ENCODE results near the gene BACH2. TPM values are rescaled to one million over a fixed set of nuclear protein-coding genes. Genes with fewer than 3 reads are reported as not detected.
"Not testable (repeated sequence)": the region's sequence is repeated elsewhere in the genome, so short reads cannot be mapped to it uniquely, and the experiment has no call there.

The BACH2 gene
- total and polyA plus RNA-seq, 7 experiments from 2014 or later = 24.8 to 193 (median 117) TPM

DNA sequence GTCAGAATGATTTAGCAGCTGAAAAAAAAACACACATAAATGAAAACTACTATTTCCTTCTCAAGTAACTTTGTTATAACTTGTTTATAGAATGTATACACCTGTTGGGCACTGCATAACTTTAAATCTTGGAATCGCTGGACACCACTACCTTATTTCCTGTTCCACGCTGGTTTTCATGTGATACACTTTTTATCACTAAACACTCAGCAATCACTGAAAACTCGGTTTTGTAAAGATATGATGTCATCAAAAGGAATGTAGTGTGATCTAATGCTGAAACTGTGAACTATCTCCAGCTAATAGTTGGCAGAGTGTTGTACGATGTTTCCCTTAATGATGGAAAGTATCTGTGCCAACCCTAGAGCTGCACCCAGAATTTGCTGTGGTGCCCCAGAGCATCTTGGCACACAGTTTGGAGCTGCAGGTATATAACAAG, 127.9 kb downstream of the BACH2 start:
- no peak for DNase-seq
- peaks cover 0 to 27% (median 6%) of the 10 kb centered on the region in 5 donors for H3K36me3 Mint-ChIP-seq
- Histone ChIP-seq H3K36me3 (ENCODE audit: control insufficient read depth in 2 of 3, insufficient read depth in 3 of 3, low read length in 3 of 3) (no peaks in the 10 kb centered on the region), H3K9me3 (ENCODE audit: control insufficient read depth in 2 of 3, low read length in 3 of 3) (no peaks in the 10 kb centered on the region), H3K4me1 (ENCODE audit: control insufficient read depth in 2 of 2, insufficient read depth in 2 of 2, low read length in 2 of 2) (peaks cover 0 to 27% of the 10 kb centered on the region in 2 donors), H3K27ac (ENCODE audit: low read depth, low read length) (no peak overlapping the region), H3K27me3 (ENCODE audit: control insufficient read depth in 2 of 2, insufficient read depth in 2 of 2, low read length in 2 of 2) (no peaks in the 10 kb centered on the region), H3K4me3 (ENCODE audit: low read length) (no peak overlapping the region)
- ChIA-PET CTCF (no interaction called here), POLR2A (interaction anchor here (0.9 to 1.3 kb wide), 4 partner anchors 9 to 150 kb away, joined by 3 read pairs; no protein-coding TSS in a partner anchor)
- peak overlapping the region in 2 of 10 donors; percentile 40 to 45 for H3K4me3 Mint-ChIP-seq
- H3K27ac Mint-ChIP-seq = peak overlapping the region in 4 of 9 donors; percentile 14 to 62 (median 40)
- intact Hi-C loops (cut with micrococcal nuclease) = loop anchor here in 1 of 2 donors (1.0 kb wide), 1 partner anchor 8 kb away; no protein-coding TSS in a partner anchor
- H3K27me3 Mint-ChIP-seq = no peaks in the 10 kb centered on the region
- no peak for ATAC-seq
- H3K9me3 Mint-ChIP-seq = peaks cover 0 to 2% (median 0%) of the 10 kb centered on the region in 11 donors
- peaks cover 11 to 86% (median 75%) of the 10 kb centered on the region in 7 donors for H3K4me1 Mint-ChIP-seq

DNA sequence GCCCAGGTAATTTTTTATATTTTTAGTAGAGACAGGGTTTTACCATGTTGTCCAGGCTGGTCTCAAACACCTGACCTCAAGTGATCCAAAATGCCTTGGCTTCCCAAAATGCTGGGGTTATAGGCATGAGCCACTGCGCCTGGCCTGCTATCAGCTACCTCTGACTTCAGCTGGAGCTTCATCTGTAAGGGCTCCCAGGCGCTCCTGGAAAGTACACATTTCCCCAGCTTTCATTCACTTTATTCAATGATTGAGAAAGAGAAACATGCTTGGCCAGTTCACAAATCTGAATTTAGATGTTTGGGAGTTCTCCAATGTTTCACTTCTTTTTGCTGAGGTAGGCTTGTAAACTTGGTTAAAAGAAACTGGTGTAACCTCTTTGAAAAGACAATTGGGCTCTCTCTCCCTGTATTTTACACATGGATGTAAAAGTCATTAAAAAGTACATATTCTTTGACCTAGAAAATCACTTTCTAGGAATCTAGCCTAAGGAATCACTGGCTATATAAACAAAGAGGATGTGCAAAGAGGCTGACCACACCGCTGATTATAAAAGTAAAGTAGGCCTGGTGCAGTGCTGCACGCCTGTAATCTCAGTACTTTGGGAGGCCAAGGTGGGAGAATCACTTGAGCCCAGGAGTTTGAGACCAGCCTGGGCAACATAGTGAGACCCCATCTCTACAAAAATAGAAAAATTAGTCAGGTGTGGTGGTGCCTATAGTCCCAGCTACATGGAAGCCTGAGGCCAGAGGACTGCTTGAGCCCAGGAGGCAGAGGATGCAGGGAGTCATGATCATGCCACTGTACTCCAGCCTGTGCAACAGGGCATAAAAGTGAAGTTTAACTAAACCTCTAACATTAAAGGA, 128.9 kb downstream of the BACH2 start:
- Histone ChIP-seq H3K4me3 (ENCODE audit: low read length) (no peak overlapping the region), H3K27me3 (ENCODE audit: control insufficient read depth in 2 of 2, insufficient read depth in 2 of 2, low read length in 2 of 2) (no peaks in the 10 kb centered on the region), H3K9me3 (ENCODE audit: control insufficient read depth in 2 of 3, low read length in 3 of 3) (no peaks in the 10 kb centered on the region), H3K36me3 (ENCODE audit: control insufficient read depth in 2 of 3, insufficient read depth in 3 of 3, low read length in 3 of 3) (no peaks in the 10 kb centered on the region), H3K27ac (ENCODE audit: low read depth, low read length) (peak overlapping the region; percentile 19), H3K4me1 (ENCODE audit: control insufficient read depth in 2 of 2, insufficient read depth in 2 of 2, low read length in 2 of 2) (peaks cover 0 to 27% of the 10 kb centered on the region in 2 donors)
- Mint-ChIP-seq H3K27me3 (no peaks in the 10 kb centered on the region), H3K36me3 (peaks cover 0 to 30% (median 7%) of the 10 kb centered on the region in 5 donors), H3K4me1 (peaks cover 5 to 85% (median 75%) of the 10 kb centered on the region in 7 donors), H3K4me3 (no peak overlapping the region), H3K27ac (peak overlapping the region in 6 of 9 donors; percentile 17 to 66 (median 44)), H3K9me3 (peaks cover 0 to 2% (median 0%) of the 10 kb centered on the region in 11 donors)
- ATAC-seq (no peak), DNase-seq (no peak)
- CTCF ChIA-PET = interaction anchor here (0.6 to 1.3 kb wide), 3 partner anchors 10 to 36 kb away, joined by 4 to 6 read pairs (median 5); no protein-coding TSS in a partner anchor
- intact Hi-C loops (cut with micrococcal nuclease) = loop anchor here in 1 of 2 donors (1.0 kb wide), 1 partner anchor 9 kb away; no protein-coding TSS in a partner anchor
- POLR2A ChIA-PET = interaction anchor here (0.6 to 1.2 kb wide), 3 partner anchors 10 to 324 kb away, joined by 3 read pairs; no protein-coding TSS in a partner anchor

DNA sequence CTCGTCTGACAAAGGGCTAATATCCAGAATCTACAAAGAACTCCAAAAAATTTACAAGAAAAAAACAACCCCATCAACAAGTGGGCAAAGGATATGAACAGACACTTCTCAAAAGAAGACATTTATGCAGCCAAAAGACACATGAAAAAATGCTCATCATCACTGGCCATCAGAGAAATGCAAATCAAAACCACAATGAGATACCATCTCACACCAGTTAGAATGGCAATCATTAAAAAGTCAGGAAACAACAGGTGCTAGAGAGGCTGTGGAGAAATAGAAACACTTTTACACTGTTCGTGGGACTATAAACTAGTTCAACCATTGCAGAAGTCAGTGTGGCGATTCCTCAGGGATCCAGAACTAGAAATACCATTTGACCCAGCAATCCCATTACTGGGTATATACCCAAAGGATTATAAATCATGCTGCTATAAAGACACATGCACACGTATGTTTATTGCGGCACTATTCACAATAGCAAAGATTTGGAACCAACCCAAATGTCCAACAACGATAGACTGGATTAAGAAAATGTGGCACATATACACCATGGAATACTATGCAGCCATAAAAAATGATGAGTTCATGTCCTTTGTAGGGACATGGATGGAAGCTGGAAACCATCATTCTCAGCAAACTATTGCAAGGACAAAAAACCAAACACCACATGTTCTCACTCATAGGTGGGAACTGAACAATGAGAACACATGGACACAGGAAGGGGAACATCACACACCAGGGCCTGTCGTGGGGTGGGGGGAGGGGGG, 130.3 kb downstream of the BACH2 start:
- H3K4me1 Mint-ChIP-seq = peaks cover 0 to 84% (median 66%) of the 10 kb centered on the region in 7 donors
- H3K27me3 ChIP-seq (ENCODE audit: control insufficient read depth in 2 of 2, insufficient read depth in 2 of 2, low read length in 2 of 2); H3K27me3 Mint-ChIP-seq; intact Hi-C loops (cut with micrococcal nuclease); H3K27ac ChIP-seq (ENCODE audit: low read depth, low read length); H3K9me3 Mint-ChIP-seq; DNase-seq; H3K36me3 ChIP-seq (ENCODE audit: control insufficient read depth in 2 of 3, insufficient read depth in 3 of 3, low read length in 3 of 3); H3K4me3 ChIP-seq (ENCODE audit: low read length); H3K9me3 ChIP-seq (ENCODE audit: control insufficient read depth in 2 of 3, low read length in 3 of 3); ATAC-seq: not testable (repeated sequence)
- CTCF ChIA-PET = interaction anchor here (1.3 kb wide), 1 partner anchor 12 kb away, joined by 6 read pairs; no protein-coding TSS in a partner anchor
- POLR2A ChIA-PET = interaction anchor here (0.6 to 1.0 kb wide), 2 partner anchors 83 to 279 kb away, joined by 3 to 4 read pairs; no protein-coding TSS in a partner anchor
- peaks cover 0 to 34% of the 10 kb centered on the region in 2 donors for H3K4me1 ChIP-seq (ENCODE audit: control insufficient read depth in 2 of 2, insufficient read depth in 2 of 2, low read length in 2 of 2)
- H3K4me3 Mint-ChIP-seq = peak overlapping the region in 1 of 10 donors; percentile 12
- peaks cover 0 to 31% (median 7%) of the 10 kb centered on the region in 5 donors for H3K36me3 Mint-ChIP-seq
- peak overlapping the region in 4 of 9 donors; percentile 25 to 62 (median 50) for H3K27ac Mint-ChIP-seq

DNA sequence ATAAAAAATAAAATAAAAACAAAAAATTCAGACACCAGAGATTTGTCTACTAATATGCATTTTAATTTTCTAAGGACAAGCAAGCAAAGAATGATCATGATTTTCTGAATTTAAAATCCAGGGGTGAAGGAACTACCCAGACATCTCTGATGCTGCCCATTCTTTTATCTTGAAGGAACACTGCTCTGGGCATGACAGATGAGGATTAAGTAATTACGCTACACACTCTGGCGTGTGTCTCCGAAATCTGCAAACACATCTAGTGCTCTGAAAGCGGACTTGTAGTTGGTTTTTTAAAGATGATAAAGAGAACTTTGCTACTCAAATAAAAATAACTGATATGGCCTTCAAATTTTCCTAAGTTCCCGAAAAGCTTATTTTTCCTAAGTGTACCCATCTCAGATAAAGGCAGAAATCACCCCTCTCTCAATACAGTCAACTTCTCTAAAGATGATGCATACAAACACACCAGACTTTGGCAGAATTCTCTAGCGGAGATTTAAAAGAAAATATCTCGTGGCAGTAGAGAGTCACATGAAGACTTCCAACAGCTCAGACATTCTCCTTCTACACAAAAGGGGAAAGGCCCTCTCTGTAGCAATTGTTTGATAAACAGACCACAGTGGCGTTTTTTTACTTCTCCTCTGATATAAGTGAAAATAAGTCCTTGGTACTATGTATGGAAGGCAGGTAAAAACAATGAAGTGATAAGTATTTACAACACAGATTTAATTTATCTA, 133.8 kb downstream of the BACH2 start:
- Mint-ChIP-seq H3K27ac (peak overlapping the region in 8 of 9 donors; percentile 54 to 93 (median 72)), H3K27me3 (no peaks in the 10 kb centered on the region), H3K4me3 (peak overlapping the region in 8 of 10 donors; percentile 12 to 71 (median 44)), H3K36me3 (peaks cover 0 to 27% (median 4%) of the 10 kb centered on the region in 5 donors), H3K4me1 (peaks cover 14 to 85% (median 65%) of the 10 kb centered on the region in 7 donors), H3K9me3 (peaks cover 0 to 2% (median 0%) of the 10 kb centered on the region in 11 donors)
- no peak overlapping the region for H3K4me3 ChIP-seq (ENCODE audit: low read length)
- POLR2A ChIA-PET = interaction anchor here (0.6 to 1.5 kb wide), 4 partner anchors 13 to 211 kb away, joined by 3 read pairs; no protein-coding TSS in a partner anchor
- no peak overlapping the region for H3K27ac ChIP-seq (ENCODE audit: low read depth, low read length)
- intact Hi-C loops (cut with micrococcal nuclease) = loop anchor here in 1 of 2 donors (1.0 kb wide), 1 partner anchor 10 kb away; no protein-coding TSS in a partner anchor
- ATAC-seq = peak; percentile 78
- CTCF ChIA-PET = interaction anchor here (0.8 kb wide), 1 partner anchor 17 kb away, joined by 4 read pairs; no protein-coding TSS in a partner anchor
- H3K4me1 ChIP-seq (ENCODE audit: control insufficient read depth in 2 of 2, insufficient read depth in 2 of 2, low read length in 2 of 2) = peaks cover 0 to 49% of the 10 kb centered on the region in 2 donors
- no peaks in the 10 kb centered on the region for H3K9me3 ChIP-seq (ENCODE audit: control insufficient read depth in 2 of 3, low read length in 3 of 3)
- DNase-seq = peak in 2 of 9 donors; percentile 24 to 60
- H3K27me3 ChIP-seq (ENCODE audit: control insufficient read depth in 2 of 2, insufficient read depth in 2 of 2, low read length in 2 of 2) = no peaks in the 10 kb centered on the region
- no peaks in the 10 kb centered on the region for H3K36me3 ChIP-seq (ENCODE audit: control insufficient read depth in 2 of 3, insufficient read depth in 3 of 3, low read length in 3 of 3)

DNA sequence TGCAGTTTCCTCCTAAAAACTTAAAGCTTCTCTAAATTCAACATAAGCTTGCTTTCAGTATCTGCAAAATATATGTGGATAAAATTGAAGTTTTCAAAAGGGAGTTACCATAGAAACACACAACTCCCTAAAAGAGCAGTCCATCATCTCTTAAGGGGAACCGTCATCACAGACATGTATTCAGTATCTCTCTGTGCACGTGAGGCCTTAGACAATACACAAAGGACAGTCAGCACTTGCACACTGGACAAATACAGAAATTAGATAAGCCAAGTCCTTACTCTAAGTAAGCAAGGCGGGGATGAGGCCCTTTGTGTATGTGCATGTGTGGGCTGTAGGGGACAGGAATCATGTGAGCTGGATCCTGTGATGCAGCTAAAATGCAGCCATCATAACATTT, 136.6 kb downstream of the BACH2 start:
- ChIA-PET CTCF (interaction anchor here (0.6 to 1.5 kb wide), 6 partner anchors 10 to 321 kb away, joined by 3 to 4 read pairs (median 3); no protein-coding TSS in a partner anchor), POLR2A (interaction anchor here (0.7 to 1.8 kb wide), 6 partner anchors 28 to 114 kb away, joined by 3 to 4 read pairs (median 4); no protein-coding TSS in a partner anchor)
- ATAC-seq (peak; percentile 41), DNase-seq (no peak)
- H3K27me3 ChIP-seq (ENCODE audit: control insufficient read depth in 2 of 2, insufficient read depth in 2 of 2, low read length in 2 of 2) = no peaks in the 10 kb centered on the region
- Mint-ChIP-seq H3K4me1 (peaks cover 18 to 96% (median 83%) of the 10 kb centered on the region in 7 donors), H3K27ac (peak overlapping the region in 8 of 9 donors; percentile 84 to 94 (median 92)), H3K4me3 (peak overlapping the region in 9 of 10 donors; percentile 3 to 73 (median 48)), H3K9me3 (peaks cover 0 to 2% (median 0%) of the 10 kb centered on the region in 11 donors), H3K36me3 (peaks cover 0 to 16% (median 6%) of the 10 kb centered on the region in 5 donors), H3K27me3 (no peaks in the 10 kb centered on the region)
- H3K36me3 ChIP-seq (ENCODE audit: control insufficient read depth in 2 of 3, insufficient read depth in 3 of 3, low read length in 3 of 3) = no peaks in the 10 kb centered on the region
- peaks cover 8 to 77% of the 10 kb centered on the region in 2 donors for H3K4me1 ChIP-seq (ENCODE audit: control insufficient read depth in 2 of 2, insufficient read depth in 2 of 2, low read length in 2 of 2)
- H3K4me3 ChIP-seq (ENCODE audit: low read length) = no peak overlapping the region
- intact Hi-C loops (cut with micrococcal nuclease) = loop anchor here in 1 of 2 donors (2.0 kb wide), 1 partner anchor 15 kb away; no protein-coding TSS in a partner anchor
- peak overlapping the region; percentile 28 for H3K27ac ChIP-seq (ENCODE audit: low read depth, low read length)
- no peaks in the 10 kb centered on the region for H3K9me3 ChIP-seq (ENCODE audit: control insufficient read depth in 2 of 3, low read length in 3 of 3)

All from naive thymus-derived CD4-positive, alpha-beta T cell (primary cell).